Left renal cortex interstitium (tissue), 4 donors: Measurements from ENCODE around the gene PATE2. TPM values are rescaled to one million over a fixed set of nuclear protein-coding genes. Genes with fewer than 3 reads are reported as not detected.

Source experiments
- polyA plus RNA-seq, 4 donors: library from polyadenylated mRNA; unstranded; fragments of 120-200 nt; gene quantifications; one replicate each; pipeline ENCODE4 v1.2.1, GENCODE V29; 2013; ENCODE audit not compliant: insufficient read length in 4 of 4

Gene PATE2
- polyA plus RNA-seq, 4 donors = 0.08 to 0.27 TPM; not detected in 2

Other genes starting within 250 kb of the PATE2 start
- 100 to 1,000 TPM; 108 to 131 (median 110) TPM for gene EI24, start 209.4 kb downstream of the PATE2 start, polyA plus RNA-seq
- gene STT3A, start 186.0 kb downstream of the PATE2 start, polyA plus RNA-seq = 100 to 1,000 TPM; 189 to 201 (median 194) TPM
- gene CHEK1, start 153.7 kb downstream of the PATE2 start, polyA plus RNA-seq = 10 to 100 TPM; 25.4 to 29.6 (median 27.2) TPM
- gene ACRV1, start 98.0 kb downstream of the PATE2 start, polyA plus RNA-seq = 1 to 10 TPM in 1 of 4 donors, under 1 TPM in 3; 0.29 to 1.6 (median 0.64) TPM
- not detected for gene PATE1, start 32.5 kb downstream of the PATE2 start, polyA plus RNA-seq
- gene PATE3, start 9.3 kb upstream of the PATE2 start, polyA plus RNA-seq = not detected
- gene PATE4, start 54.5 kb upstream of the PATE2 start, polyA plus RNA-seq = under 1 TPM in 1 of 4 donors, not detected in 3; 0.30 TPM
- 10 to 100 TPM; 11.4 to 12.1 (median 11.8) TPM for gene HYLS1, start 108.8 kb upstream of the PATE2 start, polyA plus RNA-seq
- 10 to 100 TPM; 16.1 to 18.2 (median 17.3) TPM for gene PUS3, start 124.4 kb upstream of the PATE2 start, polyA plus RNA-seq
- gene DDX25, start 125.7 kb upstream of the PATE2 start, polyA plus RNA-seq = 1 to 10 TPM; 3.1 to 6.9 (median 5.8) TPM
- gene VSIG10L2, start 167.2 kb upstream of the PATE2 start, polyA plus RNA-seq = not detected